DMS114 treated with DMSO at 0.1 percent for 48 hours (cell line): Measurements from ENCODE around the gene DYNC2H1.
"Not testable (repeated sequence)": the region's sequence is repeated elsewhere in the genome, so short reads cannot be mapped to it uniquely, and the experiment has no call there.

Experiments
- DNase-seq: peaks from one replicate; lab custom pipeline; 2025; ENCODE audit not compliant: unreplicated experiment; lab: John Stamatoyannopoulos, UW

Gene DYNC2H1

DNA sequence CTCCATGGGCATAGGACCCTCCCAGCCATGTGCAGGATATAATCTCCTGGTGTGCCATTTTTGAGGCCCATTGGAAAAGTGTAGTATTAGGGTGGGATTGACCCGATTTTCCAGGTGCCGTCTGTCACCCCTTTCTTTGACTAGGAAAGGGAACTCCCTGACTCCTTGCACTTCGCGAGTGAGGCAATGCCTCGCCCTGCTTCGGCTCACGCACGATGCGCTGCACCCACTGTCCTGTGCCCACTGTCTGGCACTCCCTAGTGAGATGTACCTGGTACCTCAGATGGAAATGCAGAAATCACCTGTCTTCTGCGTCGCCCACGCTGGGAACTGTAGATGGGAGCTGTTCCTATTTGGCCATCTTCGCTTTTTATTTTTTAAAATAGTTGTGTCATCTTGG, 32.8 kb downstream of the DYNC2H1 start:
- not testable (repeated sequence) for DNase-seq

GRCh38 chr11:103147627-103148026, 38.4 kb downstream of the DYNC2H1 start:
- DNase-seq = no peak

- no peak for DNase-seq
Observed at GRCh38 chr11:103157542-103157941, 48.3 kb downstream of the DYNC2H1 start.

- DNase-seq = no peak
Observed at GRCh38 chr11:103164093-103164796, 55.0 kb downstream of the DYNC2H1 start.

GRCh38 chr11:103167166-103167565, 57.9 kb downstream of the DYNC2H1 start:
- no peak for DNase-seq

GRCh38 chr11:103170865-103171264, 61.6 kb downstream of the DYNC2H1 start:
- no peak for DNase-seq

- no peak for DNase-seq
Observed at GRCh38 chr11:103175461-103176129, 66.4 kb downstream of the DYNC2H1 start.

DNA sequence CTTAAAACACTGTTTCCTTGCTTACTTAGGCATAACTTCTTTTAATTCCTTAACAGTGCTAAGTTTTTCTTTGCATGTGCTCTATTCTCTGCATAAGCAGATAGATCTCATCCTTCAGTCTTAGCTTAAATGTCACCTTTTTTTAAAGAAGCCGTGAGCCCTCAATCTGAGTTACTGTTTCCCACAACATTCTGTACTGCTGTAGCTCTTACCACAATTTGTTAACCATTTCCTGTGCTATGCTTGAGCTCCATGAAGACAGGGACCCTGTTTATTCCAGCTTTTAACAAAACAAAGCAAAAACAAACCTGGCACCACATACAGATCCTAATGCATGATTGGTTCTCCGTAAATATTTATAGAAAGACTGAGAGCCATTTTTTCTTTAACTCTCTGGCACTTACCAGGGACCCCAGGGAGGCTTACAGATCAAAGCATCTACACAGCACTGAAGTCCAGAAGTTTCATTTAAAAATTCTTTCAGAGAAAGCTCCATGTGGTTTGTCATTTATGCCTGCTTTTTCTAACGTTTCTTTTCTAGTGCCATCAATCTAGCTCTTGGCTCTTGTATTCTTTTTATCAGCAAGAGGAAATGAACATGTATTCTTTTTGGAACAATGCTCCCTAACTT, 74.9 kb downstream of the DYNC2H1 start:
- DNase-seq = no peak

GRCh38 chr11:103202048-103202651, 92.9 kb downstream of the DYNC2H1 start:
- DNase-seq = peak; percentile 2

- no peak for DNase-seq
Observed at GRCh38 chr11:103210543-103210942, 101.3 kb downstream of the DYNC2H1 start.

DNA sequence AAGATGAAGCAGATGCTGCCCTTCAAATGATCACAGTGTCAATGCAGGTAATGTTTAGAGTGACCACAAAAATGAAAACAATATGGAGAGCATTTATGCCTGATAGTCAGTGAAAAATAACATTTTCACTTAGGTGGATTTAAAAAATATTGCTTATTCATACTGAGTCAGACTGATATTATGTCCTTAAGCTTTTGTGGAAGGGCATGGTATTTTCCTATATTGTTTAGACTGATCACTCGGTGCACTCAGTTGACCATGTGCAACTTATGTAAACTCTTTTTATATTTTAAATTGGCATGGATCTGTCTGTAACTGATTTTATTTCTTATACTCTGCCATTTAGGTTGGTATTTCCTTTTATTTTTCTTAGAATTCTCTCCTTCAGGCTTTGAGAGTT, 106.6 kb downstream of the DYNC2H1 start:
- DNase-seq = no peak

DNA sequence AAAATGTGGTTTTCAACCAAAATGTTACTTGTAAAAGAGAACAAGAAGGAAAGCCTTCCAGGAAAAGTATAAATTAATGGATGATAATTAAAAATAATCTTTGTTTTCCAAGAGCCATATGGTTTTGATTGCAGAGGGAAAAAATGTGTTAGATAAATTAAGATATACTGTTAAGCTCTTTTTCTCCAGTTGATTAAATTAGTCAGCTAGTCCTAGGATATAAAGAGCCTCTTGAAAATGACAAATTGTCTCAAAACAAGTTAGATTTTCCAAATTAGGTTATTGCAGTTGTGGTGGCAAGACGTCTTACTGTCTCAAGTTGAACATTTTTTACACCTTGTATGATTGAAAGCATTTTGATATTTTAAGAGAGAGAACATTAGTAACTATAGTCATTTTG, 110.9 kb downstream of the DYNC2H1 start:
- DNase-seq = no peak

DNA sequence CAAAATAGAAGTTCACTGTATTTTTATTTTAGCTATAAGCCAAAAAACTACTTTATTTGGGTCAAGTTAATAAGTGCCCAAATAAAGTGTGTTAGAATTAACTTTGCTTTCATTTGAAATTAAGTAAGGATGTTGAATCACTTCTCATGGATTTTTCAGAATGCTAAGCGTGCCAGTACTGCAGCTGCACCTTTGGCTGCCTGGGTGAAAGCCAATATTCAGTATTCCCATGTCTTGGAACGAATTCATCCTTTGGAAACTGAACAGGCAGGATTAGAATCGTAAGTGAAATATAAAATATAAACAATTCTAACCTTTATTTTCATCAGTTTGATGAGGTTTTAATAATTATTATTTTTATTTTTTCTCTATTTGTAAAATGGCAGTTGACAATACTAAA, 113.6 kb downstream of the DYNC2H1 start:
- DNase-seq = no peak

- no peak for DNase-seq
Observed at GRCh38 chr11:103228807-103229206, 119.6 kb downstream of the DYNC2H1 start.

- DNase-seq = no peak
Observed at GRCh38 chr11:103234974-103235373, 125.7 kb downstream of the DYNC2H1 start.

DNA sequence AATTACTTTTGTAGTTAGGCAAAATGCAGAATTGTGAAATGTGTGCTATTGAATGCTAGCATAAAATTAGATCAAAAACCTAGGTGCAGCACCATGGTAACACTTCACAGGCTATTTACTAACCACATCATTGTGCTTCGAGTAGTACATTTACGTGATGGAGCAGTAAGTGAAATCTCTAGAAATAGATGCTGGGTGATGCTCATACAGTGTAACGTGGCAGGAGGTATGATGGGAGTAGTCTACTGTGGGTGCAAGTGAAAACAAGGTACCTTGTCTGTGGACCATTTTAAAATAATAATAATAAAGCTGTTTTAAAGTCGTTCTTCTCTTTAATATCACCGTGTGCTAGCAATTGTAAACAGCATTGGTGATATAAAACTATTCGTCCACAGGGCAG, 132.3 kb downstream of the DYNC2H1 start:
- no peak for DNase-seq

GRCh38 chr11:103254123-103254522, 144.9 kb downstream of the DYNC2H1 start:
- no peak for DNase-seq

GRCh38 chr11:103257360-103257759, 148.1 kb downstream of the DYNC2H1 start:
- DNase-seq = no peak

- no peak for DNase-seq
Observed at GRCh38 chr11:103266167-103266831, 157.1 kb downstream of the DYNC2H1 start.

DNA sequence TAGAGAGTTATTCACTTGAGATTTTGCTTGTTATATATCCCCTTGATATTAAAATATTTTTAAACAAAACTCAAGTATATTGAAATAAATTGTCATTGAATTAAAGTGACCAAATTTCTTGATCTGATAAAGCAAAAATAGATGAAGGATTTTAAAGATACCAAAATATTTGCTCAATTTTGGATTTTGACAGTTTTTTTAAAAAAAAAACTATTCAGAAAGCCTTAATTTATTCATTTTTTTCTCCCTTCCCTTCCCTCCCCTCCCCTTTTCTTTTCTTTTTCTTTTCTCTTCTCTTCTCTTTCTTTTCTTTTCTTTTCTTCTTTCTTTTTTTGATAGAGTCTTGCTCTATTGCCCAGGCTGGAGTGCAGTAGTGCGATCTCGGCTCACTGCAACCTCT, 163.7 kb downstream of the DYNC2H1 start:
- no peak for DNase-seq

- DNase-seq = no peak
Observed at GRCh38 chr11:103274025-103274424, 164.8 kb downstream of the DYNC2H1 start.
